ENCODE measurements around the gene LMX1B.

The LMX1B gene

GRCh38 chr9:126658201-126658825, 44.6 kb downstream of the LMX1B start:
- DNase-seq (ENCODE audit: low spot score): no peak
- H3K27me3 ChIP-seq (ENCODE audit: control insufficient read depth in 3 of 3, insufficient read depth in 3 of 3, low read depth in 1 of 3, low read length in 3 of 3): peaks cover 0 to 65% (median 4%) of the 10 kb centered on the region in 3 experiments
- no peak overlapping the region for H3K4me2 ChIP-seq (ENCODE audit: insufficient read depth, low read length, poor library complexity, severe bottlenecking)
- peak overlapping the region; percentile 40 for H2AK5ac ChIP-seq (ENCODE audit: low read depth, low read length)
- H3K9me3 ChIP-seq (replicated peaks in 1 of 2; ENCODE audit: control insufficient read depth in 2 of 2, insufficient read depth in 1 of 2, low read depth in 1 of 2, low read length in 2 of 2): no peaks in the 10 kb centered on the region
- no peak overlapping the region for H2AFZ ChIP-seq (ENCODE audit: low read length)
- no peak overlapping the region for H2BK120ac ChIP-seq (ENCODE audit: low read depth, low read length)
- peak overlapping the region; percentile 4 for H2BK15ac ChIP-seq (ENCODE audit: low read length)
- no peak overlapping the region for H3K9ac ChIP-seq (ENCODE audit: low read depth, low read length, poor library complexity)
- no peak overlapping the region for H3K4me3 ChIP-seq (ENCODE audit: low read length in 2 of 2)
- no peak overlapping the region for H3K4ac ChIP-seq (ENCODE audit: low read length)
- WGBS, 2 donors (ENCODE audit: extremely low coverage in 2 of 2, insufficient read length in 2 of 2, insufficient replicate concordance in 1 of 2): no CpG with 5 or more reads among the region's 13 CpGs
- no peak overlapping the region for H2BK12ac ChIP-seq (ENCODE audit: low read length)
- H4K91ac ChIP-seq (ENCODE audit: low read depth, low read length, poor library complexity): no peak overlapping the region
- H4K8ac ChIP-seq (ENCODE audit: low read depth, low read length): no peak overlapping the region
- no peaks in the 10 kb centered on the region for H3K36me3 ChIP-seq (replicated peaks in 1 of 2; ENCODE audit: control insufficient read depth in 2 of 2, insufficient read depth in 2 of 2, low read length in 2 of 2)
- no peak overlapping the region for H3K18ac ChIP-seq (ENCODE audit: low read length)
- H3K79me1 ChIP-seq (ENCODE audit: low read depth, low read length): no peaks in the 10 kb centered on the region
- H3K27ac ChIP-seq (replicated peaks; ENCODE audit: low read length): no peak overlapping the region
- no peak overlapping the region for H3K14ac ChIP-seq (ENCODE audit: low read length)
- H3K23ac ChIP-seq (ENCODE audit: low read depth, low read length, poor library complexity): no peak overlapping the region
- peaks cover 11 to 14% of the 10 kb centered on the region in 2 donors for H3K4me1 ChIP-seq (ENCODE audit: control insufficient read depth in 2 of 2, insufficient read depth in 1 of 2, low read depth in 1 of 2, low read length in 2 of 2)
- no peak overlapping the region for H2BK5ac ChIP-seq (ENCODE audit: low read length)

- H4K91ac ChIP-seq (ENCODE audit: low read depth, low read length, poor library complexity): no peak overlapping the region
- H3K79me1 ChIP-seq (ENCODE audit: low read depth, low read length): no peaks in the 10 kb centered on the region
- H3K9me3 ChIP-seq (replicated peaks in 1 of 2; ENCODE audit: control insufficient read depth in 2 of 2, insufficient read depth in 1 of 2, low read depth in 1 of 2, low read length in 2 of 2): no peaks in the 10 kb centered on the region
- H3K23ac ChIP-seq (ENCODE audit: low read depth, low read length, poor library complexity): no peak overlapping the region
- no peak overlapping the region for H4K8ac ChIP-seq (ENCODE audit: low read depth, low read length)
- H3K27ac ChIP-seq (replicated peaks; ENCODE audit: low read length): no peak overlapping the region
- no peak overlapping the region for H3K4me3 ChIP-seq (ENCODE audit: low read length in 2 of 2)
- peaks cover 11 to 17% of the 10 kb centered on the region in 2 donors for H3K4me1 ChIP-seq (ENCODE audit: control insufficient read depth in 2 of 2, insufficient read depth in 1 of 2, low read depth in 1 of 2, low read length in 2 of 2)
- H3K4me2 ChIP-seq (ENCODE audit: insufficient read depth, low read length, poor library complexity, severe bottlenecking): no peak overlapping the region
- H2BK5ac ChIP-seq (ENCODE audit: low read length): no peak overlapping the region
- no peak overlapping the region for H2BK120ac ChIP-seq (ENCODE audit: low read depth, low read length)
- peak overlapping the region; percentile 92 for H3K18ac ChIP-seq (ENCODE audit: low read length)
- peak overlapping the region; percentile 96 for H2AK5ac ChIP-seq (ENCODE audit: low read depth, low read length)
- no CpG with 5 or more reads among the region's 11 CpGs for WGBS, 2 donors (ENCODE audit: extremely low coverage in 2 of 2, insufficient read length in 2 of 2, insufficient replicate concordance in 1 of 2)
- peak overlapping the region; percentile 62 for H2BK15ac ChIP-seq (ENCODE audit: low read length)
- no peak overlapping the region for H3K9ac ChIP-seq (ENCODE audit: low read depth, low read length, poor library complexity)
- H2BK12ac ChIP-seq (ENCODE audit: low read length): no peak overlapping the region
- peaks cover 0 to 58% (median 4%) of the 10 kb centered on the region in 3 experiments for H3K27me3 ChIP-seq (ENCODE audit: control insufficient read depth in 3 of 3, insufficient read depth in 3 of 3, low read depth in 1 of 3, low read length in 3 of 3)
- H3K14ac ChIP-seq (ENCODE audit: low read length): peak overlapping the region; percentile 15
- H2AFZ ChIP-seq (ENCODE audit: low read length): peak overlapping the region; percentile 75
- DNase-seq (ENCODE audit: low spot score): no peak
- H3K36me3 ChIP-seq (replicated peaks in 1 of 2; ENCODE audit: control insufficient read depth in 2 of 2, insufficient read depth in 2 of 2, low read length in 2 of 2): no peaks in the 10 kb centered on the region
- H3K4ac ChIP-seq (ENCODE audit: low read length): no peak overlapping the region
Observed at GRCh38 chr9:126658956-126659555, 45.3 kb downstream of the LMX1B start.

GRCh38 chr9:126661122-126661520, 47.4 kb downstream of the LMX1B start:
- Histone ChIP-seq H4K8ac (ENCODE audit: low read depth, low read length) (no peak overlapping the region), H3K4me1 (ENCODE audit: control insufficient read depth in 2 of 2, insufficient read depth in 1 of 2, low read depth in 1 of 2, low read length in 2 of 2) (peaks cover 26 to 30% of the 10 kb centered on the region in 2 donors), H2AFZ (ENCODE audit: low read length) (no peak overlapping the region), H3K4me2 (ENCODE audit: insufficient read depth, low read length, poor library complexity, severe bottlenecking) (no peak overlapping the region), H3K23ac (ENCODE audit: low read depth, low read length, poor library complexity) (no peak overlapping the region), H3K79me1 (ENCODE audit: low read depth, low read length) (no peaks in the 10 kb centered on the region), H3K4me3 (ENCODE audit: low read length in 2 of 2) (no peak overlapping the region), H2BK15ac (ENCODE audit: low read length) (peak overlapping the region; percentile 70), H4K91ac (ENCODE audit: low read depth, low read length, poor library complexity) (peak overlapping the region; percentile 17), H3K18ac (ENCODE audit: low read length) (peak overlapping the region; percentile 77), H2AK5ac (ENCODE audit: low read depth, low read length) (peak overlapping the region; percentile 94), H3K4ac (ENCODE audit: low read length) (no peak overlapping the region), H2BK12ac (ENCODE audit: low read length) (peak overlapping the region; percentile 80), H3K14ac (ENCODE audit: low read length) (no peak overlapping the region), H3K27ac (replicated peaks; ENCODE audit: low read length) (no peak overlapping the region), H3K9me3 (replicated peaks in 1 of 2; ENCODE audit: control insufficient read depth in 2 of 2, insufficient read depth in 1 of 2, low read depth in 1 of 2, low read length in 2 of 2) (no peaks in the 10 kb centered on the region), H3K27me3 (ENCODE audit: control insufficient read depth in 3 of 3, insufficient read depth in 3 of 3, low read depth in 1 of 3, low read length in 3 of 3) (peaks cover 0 to 55% (median 4%) of the 10 kb centered on the region in 3 experiments), H3K36me3 (replicated peaks in 1 of 2; ENCODE audit: control insufficient read depth in 2 of 2, insufficient read depth in 2 of 2, low read length in 2 of 2) (no peaks in the 10 kb centered on the region), H2BK120ac (ENCODE audit: low read depth, low read length) (no peak overlapping the region), H2BK5ac (ENCODE audit: low read length) (no peak overlapping the region), H3K9ac (ENCODE audit: low read depth, low read length, poor library complexity) (peak overlapping the region; percentile 40)
- DNase-seq (ENCODE audit: low spot score): no peak
- no CpG with 5 or more reads among the region's 17 CpGs for WGBS, 2 donors (ENCODE audit: extremely low coverage in 2 of 2, insufficient read length in 2 of 2, insufficient replicate concordance in 1 of 2)

- Histone ChIP-seq H3K23ac (ENCODE audit: low read depth, low read length, poor library complexity) (no peak overlapping the region), H3K4ac (ENCODE audit: low read length) (no peak overlapping the region), H3K36me3 (replicated peaks in 1 of 2; ENCODE audit: control insufficient read depth in 2 of 2, insufficient read depth in 2 of 2, low read length in 2 of 2) (no peaks in the 10 kb centered on the region), H4K91ac (ENCODE audit: low read depth, low read length, poor library complexity) (no peak overlapping the region), H4K8ac (ENCODE audit: low read depth, low read length) (no peak overlapping the region), H3K4me2 (ENCODE audit: insufficient read depth, low read length, poor library complexity, severe bottlenecking) (no peak overlapping the region), H2BK5ac (ENCODE audit: low read length) (no peak overlapping the region), H2AFZ (ENCODE audit: low read length) (no peak overlapping the region), H3K79me1 (ENCODE audit: low read depth, low read length) (no peaks in the 10 kb centered on the region), H2BK12ac (ENCODE audit: low read length) (peak overlapping the region; percentile 80), H3K9me3 (replicated peaks in 1 of 2; ENCODE audit: control insufficient read depth in 2 of 2, insufficient read depth in 1 of 2, low read depth in 1 of 2, low read length in 2 of 2) (no peaks in the 10 kb centered on the region), H3K18ac (ENCODE audit: low read length) (peak overlapping the region; percentile 83), H3K27me3 (ENCODE audit: control insufficient read depth in 3 of 3, insufficient read depth in 3 of 3, low read depth in 1 of 3, low read length in 3 of 3) (peaks cover 0 to 56% (median 10%) of the 10 kb centered on the region in 3 experiments), H3K4me3 (ENCODE audit: low read length in 2 of 2) (no peak overlapping the region), H3K9ac (ENCODE audit: low read depth, low read length, poor library complexity) (no peak overlapping the region), H3K14ac (ENCODE audit: low read length) (no peak overlapping the region), H2AK5ac (ENCODE audit: low read depth, low read length) (peak overlapping the region; percentile 94), H3K27ac (replicated peaks; ENCODE audit: low read length) (no peak overlapping the region), H2BK15ac (ENCODE audit: low read length) (peak overlapping the region; percentile 70), H2BK120ac (ENCODE audit: low read depth, low read length) (no peak overlapping the region), H3K4me1 (ENCODE audit: control insufficient read depth in 2 of 2, insufficient read depth in 1 of 2, low read depth in 1 of 2, low read length in 2 of 2) (peaks cover 26 to 32% of the 10 kb centered on the region in 2 donors)
- DNase-seq (ENCODE audit: low spot score): no peak
- no CpG with 5 or more reads among the region's 15 CpGs for WGBS, 2 donors (ENCODE audit: extremely low coverage in 2 of 2, insufficient read length in 2 of 2, insufficient replicate concordance in 1 of 2)
Observed at GRCh38 chr9:126661521-126662251, 48.0 kb downstream of the LMX1B start.
